Measurements from ENCODE around the gene EDC3. TPM values are rescaled to one million over a fixed set of nuclear protein-coding genes. Genes with fewer than 3 reads are reported as not detected.

Gene EDC3
- total RNA-seq, 5 donors from 2014 or later (not counting 1 experiment from before 2014, with no cell fraction given): 31.8 to 49.4 (median 43.2) TPM

- Mint-ChIP-seq H3K9me3 (no peaks in the 10 kb centered on the region), H3K4me3 (no peak overlapping the region), H3K27me3 (no peaks in the 10 kb centered on the region), H3K36me3 (peaks cover 24% of the 10 kb centered on the region), H3K27ac (no peak overlapping the region), H3K4me1 (no peaks in the 10 kb centered on the region)
- no peaks in the 10 kb centered on the region for H3K4me1 ChIP-seq (ENCODE audit: control insufficient read depth in 1 of 2, extremely low read depth in 1 of 2, insufficient read depth in 2 of 2, low read length in 2 of 2)
- 100% methylated on average over 1 of the region's 3 CpGs for WGBS (ENCODE audit: insufficient coverage)
- H3K4me3 ChIP-seq (ENCODE audit: control insufficient read depth in 1 of 2, extremely low read depth in 1 of 2, low read length in 1 of 2): no peak overlapping the region
- H3K36me3 ChIP-seq (ENCODE audit: control insufficient read depth in 2 of 2, extremely low read depth in 1 of 2, insufficient read depth in 1 of 2, low read length in 1 of 2): peaks cover 29 to 60% of the 10 kb centered on the region in 2 donors
- DNase-seq (no peak), ATAC-seq (replicated peaks in 1 of 4) (no peak)
- H3K27me3 ChIP-seq (replicated peaks in 1 of 2; ENCODE audit: control insufficient read depth in 2 of 2, extremely low read depth in 1 of 2, insufficient read depth in 2 of 2, low read length in 1 of 2): no peaks in the 10 kb centered on the region
- CTCF ChIA-PET: no interaction called here
- POLR2A ChIA-PET: no interaction called here
- no peak overlapping the region for H3K27ac ChIP-seq (ENCODE audit: low read length)
- no peaks in the 10 kb centered on the region for H3K9me3 ChIP-seq
Observed at GRCh38 chr15:74592222-74592621, 103.6 kb downstream of the EDC3 start.

GRCh38 chr15:74589826-74590225, 106.0 kb downstream of the EDC3 start:
- ChIA-PET POLR2A (interaction anchor here in 1 of 2 donors (0.5 kb wide), 1 partner anchor 40 kb away, joined by 4 read pairs; no protein-coding TSS in a partner anchor), CTCF (no interaction called here)
- H3K27ac ChIP-seq (ENCODE audit: low read length): no peak overlapping the region
- Mint-ChIP-seq H3K27ac (no peak overlapping the region), H3K4me3 (no peak overlapping the region), H3K4me1 (no peaks in the 10 kb centered on the region), H3K9me3 (no peaks in the 10 kb centered on the region), H3K27me3 (no peaks in the 10 kb centered on the region), H3K36me3 (peaks cover 30% of the 10 kb centered on the region)
- H3K4me3 ChIP-seq (ENCODE audit: control insufficient read depth in 1 of 2, extremely low read depth in 1 of 2, low read length in 1 of 2): no peak overlapping the region
- peaks cover 32 to 75% of the 10 kb centered on the region in 2 donors for H3K36me3 ChIP-seq (ENCODE audit: control insufficient read depth in 2 of 2, extremely low read depth in 1 of 2, insufficient read depth in 1 of 2, low read length in 1 of 2)
- H3K9me3 ChIP-seq: no peaks in the 10 kb centered on the region
- no peaks in the 10 kb centered on the region for H3K4me1 ChIP-seq (ENCODE audit: control insufficient read depth in 1 of 2, extremely low read depth in 1 of 2, insufficient read depth in 2 of 2, low read length in 2 of 2)
- H3K27me3 ChIP-seq (replicated peaks in 1 of 2; ENCODE audit: control insufficient read depth in 2 of 2, extremely low read depth in 1 of 2, insufficient read depth in 2 of 2, low read length in 1 of 2): no peaks in the 10 kb centered on the region
- DNase-seq (no peak), ATAC-seq (replicated peaks in 1 of 4) (no peak)
- WGBS (ENCODE audit: insufficient coverage): 100% methylated on average over 1 of the region's 6 CpGs

GRCh38 chr15:74585857-74586256, 110.0 kb downstream of the EDC3 start:
- H3K36me3 ChIP-seq (ENCODE audit: control insufficient read depth in 2 of 2, extremely low read depth in 1 of 2, insufficient read depth in 1 of 2, low read length in 1 of 2): peaks cover 7 to 65% of the 10 kb centered on the region in 2 donors
- Mint-ChIP-seq H3K4me3 (no peak overlapping the region), H3K9me3 (no peaks in the 10 kb centered on the region), H3K27ac (no peak overlapping the region), H3K27me3 (no peaks in the 10 kb centered on the region), H3K36me3 (peaks cover 29% of the 10 kb centered on the region), H3K4me1 (no peaks in the 10 kb centered on the region)
- H3K9me3 ChIP-seq: no peaks in the 10 kb centered on the region
- 97% methylated on average over 6 of the region's 9 CpGs for WGBS (ENCODE audit: insufficient coverage)
- no peaks in the 10 kb centered on the region for H3K27me3 ChIP-seq (replicated peaks in 1 of 2; ENCODE audit: control insufficient read depth in 2 of 2, extremely low read depth in 1 of 2, insufficient read depth in 2 of 2, low read length in 1 of 2)
- ChIA-PET POLR2A (no interaction called here), CTCF (no interaction called here)
- no peak for DNase-seq
- H3K4me1 ChIP-seq (ENCODE audit: control insufficient read depth in 1 of 2, extremely low read depth in 1 of 2, insufficient read depth in 2 of 2, low read length in 2 of 2): no peaks in the 10 kb centered on the region
- H3K4me3 ChIP-seq (ENCODE audit: control insufficient read depth in 1 of 2, extremely low read depth in 1 of 2, low read length in 1 of 2): no peak overlapping the region
- ATAC-seq (replicated peaks in 1 of 4): no peak
- H3K27ac ChIP-seq (ENCODE audit: low read length): no peak overlapping the region

- Mint-ChIP-seq H3K27ac (no peak overlapping the region), H3K36me3 (peaks cover 24% of the 10 kb centered on the region), H3K4me3 (no peak overlapping the region), H3K27me3 (no peaks in the 10 kb centered on the region), H3K9me3 (no peaks in the 10 kb centered on the region), H3K4me1 (no peaks in the 10 kb centered on the region)
- Histone ChIP-seq H3K36me3 (ENCODE audit: control insufficient read depth in 2 of 2, extremely low read depth in 1 of 2, insufficient read depth in 1 of 2, low read length in 1 of 2) (peaks cover 9 to 65% of the 10 kb centered on the region in 2 donors), H3K27me3 (replicated peaks in 1 of 2; ENCODE audit: control insufficient read depth in 2 of 2, extremely low read depth in 1 of 2, insufficient read depth in 2 of 2, low read length in 1 of 2) (no peaks in the 10 kb centered on the region), H3K27ac (ENCODE audit: low read length) (no peak overlapping the region), H3K9me3 (no peaks in the 10 kb centered on the region), H3K4me3 (ENCODE audit: control insufficient read depth in 1 of 2, extremely low read depth in 1 of 2, low read length in 1 of 2) (no peak overlapping the region), H3K4me1 (ENCODE audit: control insufficient read depth in 1 of 2, extremely low read depth in 1 of 2, insufficient read depth in 2 of 2, low read length in 2 of 2) (no peaks in the 10 kb centered on the region)
- WGBS (ENCODE audit: insufficient coverage): 92% methylated on average over 2 of the region's 3 CpGs
- POLR2A ChIA-PET: no interaction called here
- no peak for DNase-seq
- CTCF ChIA-PET: no interaction called here
- ATAC-seq (replicated peaks in 1 of 4): no peak
Observed at GRCh38 chr15:74585191-74585590, 110.6 kb downstream of the EDC3 start.

GRCh38 chr15:74584779-74585178, 111.0 kb downstream of the EDC3 start:
- peak overlapping the region in 1 of 2 donors; percentile 53 for H3K27ac Mint-ChIP-seq
- no peak for DNase-seq
- WGBS (ENCODE audit: insufficient coverage): 90% methylated on average over 2 of the region's 4 CpGs
- H3K4me1 Mint-ChIP-seq: no peaks in the 10 kb centered on the region
- ChIA-PET CTCF (no interaction called here), POLR2A (no interaction called here)
- no peak for ATAC-seq (replicated peaks in 1 of 4)
- H3K36me3 Mint-ChIP-seq: peaks cover 21% of the 10 kb centered on the region
- no peak overlapping the region for H3K4me3 Mint-ChIP-seq
- Histone ChIP-seq H3K4me3 (ENCODE audit: control insufficient read depth in 1 of 2, extremely low read depth in 1 of 2, low read length in 1 of 2) (no peak overlapping the region), H3K36me3 (ENCODE audit: control insufficient read depth in 2 of 2, extremely low read depth in 1 of 2, insufficient read depth in 1 of 2, low read length in 1 of 2) (peaks cover 9 to 64% of the 10 kb centered on the region in 2 donors), H3K27ac (ENCODE audit: low read length) (no peak overlapping the region), H3K9me3 (no peaks in the 10 kb centered on the region), H3K27me3 (replicated peaks in 1 of 2; ENCODE audit: control insufficient read depth in 2 of 2, extremely low read depth in 1 of 2, insufficient read depth in 2 of 2, low read length in 1 of 2) (no peaks in the 10 kb centered on the region), H3K4me1 (ENCODE audit: control insufficient read depth in 1 of 2, extremely low read depth in 1 of 2, insufficient read depth in 2 of 2, low read length in 2 of 2) (no peaks in the 10 kb centered on the region)
- H3K27me3 Mint-ChIP-seq: no peaks in the 10 kb centered on the region
- no peaks in the 10 kb centered on the region for H3K9me3 Mint-ChIP-seq

- no peaks in the 10 kb centered on the region for H3K27me3 Mint-ChIP-seq
- H3K4me3 Mint-ChIP-seq: no peak overlapping the region
- H3K4me1 Mint-ChIP-seq: no peaks in the 10 kb centered on the region
- peaks cover 9 to 63% of the 10 kb centered on the region in 2 donors for H3K36me3 ChIP-seq (ENCODE audit: control insufficient read depth in 2 of 2, extremely low read depth in 1 of 2, insufficient read depth in 1 of 2, low read length in 1 of 2)
- H3K27ac ChIP-seq (ENCODE audit: low read length): no peak overlapping the region
- 70% methylated on average over 2 of the region's 2 CpGs for WGBS (ENCODE audit: insufficient coverage)
- CTCF ChIA-PET: no interaction called here
- H3K36me3 Mint-ChIP-seq: peaks cover 23% of the 10 kb centered on the region
- no peaks in the 10 kb centered on the region for H3K9me3 ChIP-seq
- ATAC-seq (replicated peaks in 1 of 4) (no peak), DNase-seq (no peak)
- no peaks in the 10 kb centered on the region for H3K27me3 ChIP-seq (replicated peaks in 1 of 2; ENCODE audit: control insufficient read depth in 2 of 2, extremely low read depth in 1 of 2, insufficient read depth in 2 of 2, low read length in 1 of 2)
- no peaks in the 10 kb centered on the region for H3K9me3 Mint-ChIP-seq
- H3K27ac Mint-ChIP-seq: peak overlapping the region in 1 of 2 donors; percentile 53
- no peaks in the 10 kb centered on the region for H3K4me1 ChIP-seq (ENCODE audit: control insufficient read depth in 1 of 2, extremely low read depth in 1 of 2, insufficient read depth in 2 of 2, low read length in 2 of 2)
- no peak overlapping the region for H3K4me3 ChIP-seq (ENCODE audit: control insufficient read depth in 1 of 2, extremely low read depth in 1 of 2, low read length in 1 of 2)
- POLR2A ChIA-PET: no interaction called here
Observed at GRCh38 chr15:74584204-74584603, 111.6 kb downstream of the EDC3 start.
